Endothelial cell of umbilical vein (primary cell): ENCODE measurements around the gene MVD. TPM values are rescaled to one million over a fixed set of nuclear protein-coding genes. Genes with fewer than 3 reads are reported as not detected.

Experiments
- BruUV-seq: library from RNA; stranded (reverse); fragments of 400-500 nt; replicated peaks from 2 replicates; lab custom pipeline; 2021; lab: Mats Ljungman, UMichigan
- CTCF ChIA-PET: fragments of 300-600, 350-600 bp; sonication (Branson Sonifier 250); formaldehyde crosslinking; loops from one replicate; lab custom pipeline; 2021; ENCODE audit warnings: antibody characterized with exemption, inconsistent platforms; lab: Charles Lee
- POLR2A ChIA-PET: fragments of 300-600, 350-600 bp; sonication (Branson Sonifier 250); formaldehyde crosslinking; loops from one replicate; lab custom pipeline; 2021; ENCODE audit warnings: antibody characterized with exemption, inconsistent platforms; lab: Charles Lee
- DNase-seq: peaks from one replicate; pipeline ENCODE4 v3.0.0-alpha.2; 2011; ENCODE audit warnings: low read depth, low spot score
- FAIRE-seq: peaks from 2 replicates; lab custom pipeline; 2011; peaks lifted over from hg19 to GRCh38; lab: Jason Lieb, UNC
- H2AFZ ChIP-seq: 2 replicates; pipeline ENCODE4 v1.6.0; 2012; ENCODE audit warnings: low read depth, low read length, control low read depth, inconsistent platforms
- H3K27ac ChIP-seq: 2 replicates; pipeline ENCODE4 v1.5.1; 2011; ENCODE audit warnings: low read depth, mild to moderate bottlenecking, control low read depth, low read length, moderate library complexity; ENCODE audit not compliant: insufficient read depth
- H3K27me3 ChIP-seq, 2 experiments: 2 replicates each; pipeline versions ENCODE4 v1.6.0 to v1.6.1; 2011; ENCODE audit warnings: low read length in 2 of 2, mixed read lengths in 1 of 2; ENCODE audit not compliant: control insufficient read depth in 2 of 2, insufficient read depth in 2 of 2
- H3K36me3 ChIP-seq, 2 experiments: 2 replicates in 1 of 2; 3 replicates in 1 of 2; pipeline ENCODE4 v1.5.1; 2011; ENCODE audit warnings: low read length in 2 of 2, mild to moderate bottlenecking in 1 of 2, moderate library complexity in 1 of 2; ENCODE audit not compliant: control insufficient read depth in 2 of 2, insufficient read depth in 2 of 2; ENCODE audit errors: extremely low read depth in 1 of 2
- H3K4me1 ChIP-seq: 3 replicates; pipeline ENCODE4 v1.5.1; 2011; ENCODE audit warnings: mild to moderate bottlenecking, low read length; ENCODE audit not compliant: control insufficient read depth, insufficient read depth; ENCODE audit errors: extremely low read depth
- H3K4me2 ChIP-seq: 2 replicates; pipeline ENCODE4 v1.6.1; 2011; ENCODE audit warnings: low read length, control low read depth, mixed read lengths; ENCODE audit not compliant: insufficient read depth
- H3K4me3 ChIP-seq, 3 experiments: fragments of 200-600 bp in 1 of 3; sonication (generic), shearing (Covaris generic) in 1 of 3; replicated peaks in 1 of 3; 2 replicates each; pipeline ENCODE4 v1.5.1; 2011 to 2016; ENCODE audit warnings: control low read depth in 3 of 3, low read length in 3 of 3, mild to moderate bottlenecking in 2 of 3, inconsistent platforms in 1 of 3, low read depth in 1 of 3, moderate library complexity in 1 of 3; ENCODE audit not compliant: insufficient read depth in 1 of 3
- H3K79me2 ChIP-seq: 2 replicates; pipeline ENCODE4 v1.6.0; 2012; ENCODE audit warnings: low read length, inconsistent platforms; ENCODE audit not compliant: control insufficient read depth, insufficient read depth
- H3K9ac ChIP-seq: replicated peaks from 2 replicates; pipeline ENCODE3; 2011; ENCODE audit warnings: low read length, control low read depth; ENCODE audit not compliant: insufficient read depth; ENCODE audit errors: extremely low read depth
- H3K9me1 ChIP-seq: replicated peaks from 3 replicates; pipeline ENCODE4 v1.6.0; 2011; ENCODE audit warnings: mild to moderate bottlenecking, low read length; ENCODE audit not compliant: control insufficient read depth, insufficient read depth; ENCODE audit errors: extremely low read depth
- H3K9me3 ChIP-seq: replicated peaks from 2 replicates; pipeline ENCODE4 v1.5.1; 2012; ENCODE audit warnings: low read length, inconsistent platforms; ENCODE audit not compliant: control insufficient read depth, insufficient read depth
- H4K20me1 ChIP-seq: replicated peaks from 2 replicates; pipeline ENCODE3; 2011; ENCODE audit warnings: mild to moderate bottlenecking, low read length; ENCODE audit not compliant: control insufficient read depth, insufficient read depth; ENCODE audit errors: extremely low read depth
- EZH2 ChIP-seq: IDR thresholded peaks from 2 replicates; pipeline ENCODE4 v1.6.1; 2012; ENCODE audit warnings: borderline replicate concordance, low read depth, mild to moderate bottlenecking, moderate library complexity, low read length, inconsistent platforms; ENCODE audit not compliant: severe bottlenecking
- FOS ChIP-seq: IDR thresholded peaks from 2 replicates; pipeline ENCODE4 v1.6.1; 2011; ENCODE audit warnings: mild to moderate bottlenecking, low read length, moderate library complexity, borderline replicate concordance; ENCODE audit not compliant: insufficient read depth
- GATA2 ChIP-seq: IDR thresholded peaks from 2 replicates; pipeline ENCODE4 v1.7.0; 2011; ENCODE audit warnings: low read depth, mild to moderate bottlenecking, moderate library complexity, mixed read lengths, low read length; ENCODE audit not compliant: insufficient read length, insufficient read depth
- JUN ChIP-seq: IDR thresholded peaks from 2 replicates; pipeline ENCODE4 v1.6.1; 2011; ENCODE audit warnings: borderline replicate concordance, low read depth; ENCODE audit not compliant: insufficient read length, insufficient read depth
- MYC ChIP-seq: IDR thresholded peaks from one replicate; pipeline ENCODE4 v1.6.1; 2011; ENCODE audit warnings: mild to moderate bottlenecking, low read depth, low read length
- POLR2A ChIP-seq: IDR thresholded peaks from 2 replicates; pipeline ENCODE4 v1.6.1; 2012; ENCODE audit warnings: low read depth, mild to moderate bottlenecking, control low read depth, low read length
- POLR2AphosphoS5 ChIP-seq: IDR thresholded peaks from 2 replicates; pipeline ENCODE4 v1.6.1; 2012; ENCODE audit warnings: low read depth, mild to moderate bottlenecking, control low read depth, low read length, moderate library complexity; ENCODE audit not compliant: insufficient read depth
- dilution Hi-C: fragments of 300-500 bp; cut with MboI; formaldehyde crosslinking; loops from one replicate; pipeline ENCODE4 v1.15.0; 2019; ENCODE audit warnings: low sequenced_read_pairs; ENCODE audit not compliant: extremely low pct_ligation_motif_present
- intact Hi-C: fragments of 100-400 bp; cut with micrococcal nuclease; formaldehyde crosslinking; loops from one replicate; pipeline ENCODE4 v1.10.0; 2022
- polyA plus RNA-seq, 4 experiments: library from polyadenylated mRNA; depleted of rRNA in 3 of 4; stranded (reverse) in 3 of 4; unstranded in 1 of 4; fragments of >200 nt; gene quantifications; 2 replicates each; pipeline versions ENCODE4 v1.2.1 to v1.2.3, GENCODE V29; 2011 to 2012; ENCODE audit warnings: missing spikeins in 1 of 4
- total RNA-seq: library from RNA; stranded (reverse); gene quantifications from 2 replicates; pipeline ENCODE4 v1.2.3, GENCODE V29; 2021
- TF ChIP-seq, protein P1 (sequence below), 2 donors: IDR thresholded peaks; 1 replicate in 1 of 2; 2 replicates in 1 of 2; pipeline ENCODE4 v1.5.1; 2011; ENCODE audit warnings: low read length in 2 of 2, mild to moderate bottlenecking in 2 of 2, moderate library complexity in 2 of 2, control low read depth in 1 of 2, inconsistent platforms in 1 of 2, low read depth in 1 of 2; ENCODE audit not compliant: insufficient read depth in 1 of 2; ENCODE audit errors: extremely low read depth in 1 of 2
- TF ChIP-seq, protein P2 (sequence below): IDR thresholded peaks from 2 replicates; pipeline ENCODE4 v1.6.1; 2011; ENCODE audit not compliant: insufficient read depth, insufficient read length

The MVD gene
- total and polyA plus RNA-seq, 2 donors (not counting 3 experiments of a cell fraction or from before 2014, with no cell fraction given): 64.4 to 142 TPM

DNA sequence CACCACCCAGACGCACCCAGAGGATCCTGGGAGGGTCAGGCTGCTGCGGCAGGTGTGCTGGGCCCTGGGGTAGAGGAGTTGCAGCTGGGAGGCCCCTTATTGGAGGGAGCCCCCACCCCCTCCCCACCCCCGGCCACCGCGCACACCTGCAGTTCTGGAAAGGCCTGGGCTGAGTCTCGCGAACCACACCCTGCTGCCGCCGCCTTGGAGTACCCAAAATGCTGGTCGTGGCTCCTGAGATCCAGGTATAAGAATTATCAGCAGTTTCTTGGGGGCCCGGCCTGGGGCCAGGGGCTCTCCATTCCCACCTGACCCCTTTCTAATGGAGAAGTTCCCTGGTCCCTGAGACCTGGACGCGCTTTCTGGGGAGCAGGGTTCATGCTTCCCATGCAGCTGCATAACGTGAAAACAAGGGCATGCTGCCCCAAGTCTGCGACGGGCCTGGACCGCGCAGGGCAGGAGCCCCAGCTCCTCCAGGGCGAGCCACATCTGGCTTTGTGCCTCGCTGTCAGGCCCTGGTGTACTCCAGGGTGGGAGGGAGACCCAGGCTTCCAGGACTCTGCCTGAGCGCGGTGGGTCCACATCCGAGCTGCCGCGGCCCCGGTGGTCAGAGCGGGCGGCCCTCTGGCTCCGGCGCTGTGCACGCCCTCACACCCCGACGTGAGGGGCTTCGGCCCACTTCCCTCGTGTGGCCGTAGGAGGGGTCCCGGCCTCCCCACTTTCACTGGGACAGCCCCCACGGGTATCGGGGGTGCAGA, 30.7 kb upstream of the MVD start:
- H3K27me3 ChIP-seq: no peaks in the 10 kb centered on the region
- H2AFZ ChIP-seq: no peak overlapping the region
- no peaks in the 10 kb centered on the region for H3K4me1 ChIP-seq
- H3K4me2 ChIP-seq: no peak overlapping the region
- H3K9me3 ChIP-seq: no peaks in the 10 kb centered on the region
- TF ChIP-seq FOS: no peak
- TF ChIP-seq POLR2A: no peak
- no peak for TF ChIP-seq POLR2AphosphoS5
- no peak for TF ChIP-seq JUN
- TF ChIP-seq MYC: no peak
- no peak for TF ChIP-seq EZH2
- TF ChIP-seq, protein P1, sequence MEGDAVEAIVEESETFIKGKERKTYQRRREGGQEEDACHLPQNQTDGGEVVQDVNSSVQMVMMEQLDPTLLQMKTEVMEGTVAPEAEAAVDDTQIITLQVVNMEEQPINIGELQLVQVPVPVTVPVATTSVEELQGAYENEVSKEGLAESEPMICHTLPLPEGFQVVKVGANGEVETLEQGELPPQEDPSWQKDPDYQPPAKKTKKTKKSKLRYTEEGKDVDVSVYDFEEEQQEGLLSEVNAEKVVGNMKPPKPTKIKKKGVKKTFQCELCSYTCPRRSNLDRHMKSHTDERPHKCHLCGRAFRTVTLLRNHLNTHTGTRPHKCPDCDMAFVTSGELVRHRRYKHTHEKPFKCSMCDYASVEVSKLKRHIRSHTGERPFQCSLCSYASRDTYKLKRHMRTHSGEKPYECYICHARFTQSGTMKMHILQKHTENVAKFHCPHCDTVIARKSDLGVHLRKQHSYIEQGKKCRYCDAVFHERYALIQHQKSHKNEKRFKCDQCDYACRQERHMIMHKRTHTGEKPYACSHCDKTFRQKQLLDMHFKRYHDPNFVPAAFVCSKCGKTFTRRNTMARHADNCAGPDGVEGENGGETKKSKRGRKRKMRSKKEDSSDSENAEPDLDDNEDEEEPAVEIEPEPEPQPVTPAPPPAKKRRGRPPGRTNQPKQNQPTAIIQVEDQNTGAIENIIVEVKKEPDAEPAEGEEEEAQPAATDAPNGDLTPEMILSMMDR (IDR thresholded peaks at IDR 0.05; ENCODE audit: extremely low read depth in 1 of 2, insufficient read depth in 1 of 2, low read depth in 1 of 2, low read length in 2 of 2): no peak
- TF ChIP-seq GATA2: no peak
- TF ChIP-seq, protein P2, sequence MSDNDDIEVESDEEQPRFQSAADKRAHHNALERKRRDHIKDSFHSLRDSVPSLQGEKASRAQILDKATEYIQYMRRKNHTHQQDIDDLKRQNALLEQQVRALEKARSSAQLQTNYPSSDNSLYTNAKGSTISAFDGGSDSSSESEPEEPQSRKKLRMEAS: no peak
- H4K20me1 ChIP-seq: no peaks in the 10 kb centered on the region
- H3K9ac ChIP-seq: no peak overlapping the region
- no peak overlapping the region for H3K4me3 ChIP-seq
- FAIRE-seq: no peak
- CTCF ChIA-PET: no interaction called here
- dilution Hi-C loops: no loop called here
- no peaks in the 10 kb centered on the region for H3K79me2 ChIP-seq
- POLR2A ChIA-PET: no interaction called here
- no peaks in the 10 kb centered on the region for H3K9me1 ChIP-seq
- no peak for DNase-seq
- H3K27ac ChIP-seq: no peak overlapping the region
- peaks cover 4 to 11% of the 10 kb centered on the region in 2 experiments for H3K36me3 ChIP-seq
- BruUV-seq: no TSS peak
- intact Hi-C loops: no loop called here
